ENCODE data around the gene ARID1B.

- TF ChIP-seq EZH2 (IDR thresholded peaks at IDR 0.05) (no peak), CTCF (IDR thresholded peaks at IDR 0.05) (no peak)
Observed at GRCh38 chr6:157020398-157020797, 243.2 kb downstream of the ARID1B start.

All from neural progenitor cell (in vitro differentiated cells).